A172 (cell line): Measurements from ENCODE around the gene MRPL2. TPM values are rescaled to one million over a fixed set of nuclear protein-coding genes. Genes with fewer than 3 reads are reported as not detected.
"Not testable (repeated sequence)": the region's sequence is repeated elsewhere in the genome, so short reads cannot be mapped to it uniquely, and the experiment has no call there.

Source experiments
- DNase-seq: peaks from one replicate; pipeline ENCODE4 v3.0.0-alpha.2; 2015; ENCODE audit warnings: low spot score
- total RNA-seq: library from RNA; depleted of rRNA; stranded (reverse); fragments of >200 nt; shearing (Covaris generic); gene quantifications from 2 replicates; pipeline ENCODE4 v1.2.3, GENCODE V29; 2014

Gene MRPL2
- total RNA-seq, 1 experiment from 2014 or later: 30.7 TPM

- peak; percentile 94 for DNase-seq
These were observed 5.6 kb downstream of the MRPL2 start, which contains the start of gene CUL7 for GRCh38 chr6:43053545-43054205. CUL7 (minus strand) TSS chr6:43053851; CDS start chr6:43052788, 1,063 bp downstream.

GRCh38 chr6:43052842-43053544 is 6.2 kb downstream of the MRPL2 start:
- DNase-seq: peak; percentile 13

- DNase-seq: no peak
These were observed 6.9 kb downstream of the MRPL2 start for GRCh38 chr6:43052225-43052841.

- no peak for DNase-seq
These were observed 8.3 kb downstream of the MRPL2 start for GRCh38 chr6:43050981-43051380.

- no peak for DNase-seq
These were observed 11.2 kb downstream of the MRPL2 start for GRCh38 chr6:43047998-43048397.

- no peak for DNase-seq
These were observed 13.8 kb downstream of the MRPL2 start for GRCh38 chr6:43045371-43045930.

GRCh38 chr6:43043310-43043709 is 15.9 kb downstream of the MRPL2 start:
- no peak for DNase-seq

GRCh38 chr6:43041475-43041874 is 17.8 kb downstream of the MRPL2 start:
- not testable (repeated sequence) for DNase-seq

- DNase-seq: no peak
These were observed 18.5 kb downstream of the MRPL2 start for GRCh38 chr6:43040542-43041257.

- no peak for DNase-seq
These were observed 20.5 kb downstream of the MRPL2 start for GRCh38 chr6:43038727-43039126.

- no peak for DNase-seq
These were observed 21.5 kb downstream of the MRPL2 start for GRCh38 chr6:43037706-43038105.

GRCh38 chr6:43037197-43037596 is 22.0 kb downstream of the MRPL2 start:
- DNase-seq: no peak

- no peak for DNase-seq
These were observed 22.5 kb downstream of the MRPL2 start for GRCh38 chr6:43036712-43037111.

GRCh38 chr6:43035495-43036194 is 23.6 kb downstream of the MRPL2 start:
- no peak for DNase-seq

GRCh38 chr6:43034190-43034525 is 25.1 kb downstream of the MRPL2 start:
- no peak for DNase-seq

GRCh38 chr6:43033496-43034189 is 25.6 kb downstream of the MRPL2 start:
- no peak for DNase-seq

GRCh38 chr6:43032326-43032725 is 26.9 kb downstream of the MRPL2 start:
- no peak for DNase-seq

GRCh38 chr6:43029120-43029519 is 30.1 kb downstream of the MRPL2 start:
- DNase-seq: no peak

- no peak for DNase-seq
These were observed 32.9 kb downstream of the MRPL2 start for GRCh38 chr6:43026365-43026764.

- no peak for DNase-seq
These were observed 34.8 kb downstream of the MRPL2 start for GRCh38 chr6:43024436-43024835.
